ENCODE results near the gene APCDD1.
"Not testable (repeated sequence)": the region's sequence is repeated elsewhere in the genome, so short reads cannot be mapped to it uniquely, and the experiment has no call there.

APCDD1 gene

GRCh38 chr18:10463741-10464140, 9.3 kb downstream of the APCDD1 start:
- no peak for DNase-seq

GRCh38 chr18:10464161-10464648, 9.8 kb downstream of the APCDD1 start:
- not testable (repeated sequence) for DNase-seq

- no peak for DNase-seq
Observed at GRCh38 chr18:10465174-10465939, 10.9 kb downstream of the APCDD1 start.

DNA sequence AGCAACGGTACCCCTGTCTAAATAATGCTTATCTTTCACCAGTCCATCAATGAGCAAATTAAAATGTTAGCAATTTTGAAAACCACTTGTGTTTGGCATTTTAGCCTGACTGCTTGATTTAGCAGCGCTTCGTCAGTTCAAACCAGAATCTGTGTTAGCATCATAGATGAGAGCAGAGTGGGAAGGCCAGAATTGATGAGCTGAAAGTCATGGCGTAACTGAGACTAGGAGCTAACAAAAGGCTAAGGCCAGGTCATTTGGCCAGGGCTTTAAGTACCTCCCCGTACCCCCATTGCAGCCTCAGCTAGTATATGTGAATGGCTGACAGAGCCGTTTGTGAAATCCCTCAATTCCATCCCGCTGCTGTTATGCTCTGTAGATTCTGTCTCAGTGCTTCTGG, 16.0 kb downstream of the APCDD1 start:
- DNase-seq = no peak

GRCh38 chr18:10471574-10471973, 17.1 kb downstream of the APCDD1 start:
- DNase-seq = no peak

- DNase-seq = no peak
Observed at GRCh38 chr18:10473132-10473531, 18.7 kb downstream of the APCDD1 start.

DNA sequence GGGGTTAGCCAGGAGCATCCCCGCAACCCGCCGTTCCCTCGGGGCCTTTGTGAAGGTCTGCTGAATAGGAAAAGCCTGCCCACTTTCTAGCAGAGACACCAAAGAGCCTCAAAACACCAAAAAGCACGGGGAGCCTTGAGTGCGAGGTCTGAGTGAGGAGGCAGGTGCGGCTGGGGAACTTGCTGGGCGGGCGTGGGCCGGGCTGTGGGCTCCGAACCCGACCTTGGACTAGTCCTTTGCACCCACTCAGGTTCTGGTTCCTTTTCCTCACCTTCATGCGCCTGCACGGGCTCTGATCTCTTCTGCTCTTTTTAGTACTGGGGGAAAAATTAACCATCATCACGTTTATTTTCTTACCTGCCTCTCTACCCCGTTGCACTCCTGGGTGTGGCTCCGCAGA, 19.9 kb downstream of the APCDD1 start:
- DNase-seq = no peak

- DNase-seq = no peak
Observed at GRCh38 chr18:10475276-10475653, 20.8 kb downstream of the APCDD1 start.

GRCh38 chr18:10475654-10476291, 21.3 kb downstream of the APCDD1 start:
- no peak for DNase-seq

- DNase-seq = no peak
Observed at GRCh38 chr18:10476338-10476791, 21.9 kb downstream of the APCDD1 start.

DNA sequence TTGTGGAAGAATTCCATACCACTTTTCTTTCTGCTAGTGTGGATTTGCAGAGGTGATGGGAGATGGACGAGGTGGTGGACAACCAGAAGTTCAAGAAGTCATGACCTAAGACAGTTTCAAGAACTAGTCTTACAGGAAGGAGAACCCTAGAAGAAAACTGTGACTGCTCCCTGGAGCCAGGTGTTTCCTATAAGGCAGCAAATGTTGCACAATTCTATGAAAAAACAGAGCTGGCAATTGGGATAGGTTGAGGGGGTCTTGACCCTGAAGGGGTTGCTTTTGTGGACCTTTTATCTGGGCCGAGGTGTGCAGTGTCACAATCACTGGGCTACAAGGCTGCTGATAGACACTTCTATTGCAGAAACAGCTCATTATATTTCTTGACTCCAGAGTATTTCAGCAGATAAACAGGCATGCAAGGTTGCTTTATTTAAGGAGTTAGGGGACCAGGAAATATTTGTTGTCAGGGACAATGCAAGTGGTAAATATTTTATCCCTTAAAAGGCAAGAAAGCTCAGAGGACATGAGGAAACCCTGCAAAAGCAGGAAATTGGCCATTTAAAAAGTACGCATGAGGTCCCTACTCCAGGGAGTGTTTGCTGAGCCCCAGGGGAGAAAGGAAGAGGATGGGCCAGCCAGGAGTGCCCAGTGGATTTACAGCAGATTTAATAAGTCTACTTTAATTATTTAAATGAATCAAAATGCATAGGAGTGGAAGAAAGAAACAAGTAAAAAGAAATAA, 22.9 kb downstream of the APCDD1 start:
- no peak for DNase-seq

GRCh38 chr18:10477863-10478260, 23.4 kb downstream of the APCDD1 start:
- no peak for DNase-seq

- DNase-seq = no peak
Observed at GRCh38 chr18:10481831-10482230, 27.4 kb downstream of the APCDD1 start.

- no peak for DNase-seq
Observed at GRCh38 chr18:10482363-10482984, 28.0 kb downstream of the APCDD1 start.

DNA sequence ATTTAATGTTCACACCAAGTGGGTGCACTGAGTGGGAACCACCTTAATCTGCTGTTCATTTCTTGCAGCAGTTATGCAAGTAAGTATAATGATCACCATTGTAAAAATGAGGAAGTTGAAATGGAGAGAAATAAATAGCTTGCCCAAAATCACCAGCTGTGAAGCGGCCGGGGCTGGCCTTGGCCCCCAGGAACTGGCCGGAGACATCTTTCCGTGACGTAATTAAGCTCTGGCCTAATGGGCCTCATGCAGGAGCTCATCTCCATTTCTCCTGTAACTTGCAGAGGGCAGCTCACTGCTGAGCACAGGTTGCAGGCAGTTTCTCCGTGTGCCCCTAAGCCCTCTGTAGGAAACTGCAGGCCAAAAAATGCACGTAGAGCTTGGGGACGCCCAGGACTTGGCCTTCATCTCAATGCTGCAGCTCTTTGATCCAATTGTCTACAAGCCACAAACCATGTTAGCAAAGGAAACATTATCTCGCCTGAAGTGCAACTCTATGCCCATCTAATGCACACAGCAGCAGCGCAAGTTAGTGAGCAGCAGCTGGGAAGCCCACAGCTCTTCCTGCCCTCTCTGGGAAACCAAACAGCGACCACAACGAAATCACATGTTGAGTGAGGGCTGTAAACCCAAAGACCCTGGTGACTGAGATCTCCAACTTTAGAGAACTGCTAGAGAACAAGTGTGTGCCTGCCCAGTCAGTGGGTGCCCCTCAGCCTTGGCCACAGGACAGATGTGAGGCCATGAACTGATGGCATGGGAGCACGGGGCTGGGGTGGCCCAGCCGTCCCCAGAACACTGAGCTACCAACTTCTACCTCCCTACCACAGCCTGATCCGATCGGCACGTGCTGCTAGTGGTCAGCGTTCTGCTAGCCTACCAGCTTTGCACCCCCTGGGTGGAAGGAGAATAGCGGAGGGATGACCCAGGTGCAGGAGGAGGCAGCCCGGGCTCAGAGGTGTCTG, 28.8 kb downstream of the APCDD1 start:
- DNase-seq = no peak

- no peak for DNase-seq
Observed at GRCh38 chr18:10485475-10485874, 31.0 kb downstream of the APCDD1 start.

DNA sequence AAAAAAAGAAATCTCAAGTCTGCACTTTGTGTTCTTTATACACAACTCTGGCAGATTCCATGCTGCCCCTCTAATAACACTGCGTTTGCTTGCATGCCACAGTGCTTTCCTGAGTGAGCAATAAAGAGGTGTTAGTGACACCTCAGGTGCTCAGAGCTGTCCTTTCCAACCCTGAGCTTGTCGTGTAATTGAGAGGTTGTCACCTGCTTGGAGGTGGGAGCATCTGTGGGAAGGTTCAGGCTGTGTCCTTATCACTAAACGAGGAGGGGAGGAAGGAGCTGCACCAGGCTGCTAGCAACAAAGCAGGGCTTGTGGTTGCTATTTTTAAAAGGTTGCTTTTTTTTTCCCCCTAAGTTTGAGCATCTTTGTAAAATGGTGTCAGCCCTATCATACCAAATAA, 31.9 kb downstream of the APCDD1 start:
- DNase-seq = no peak

DNA sequence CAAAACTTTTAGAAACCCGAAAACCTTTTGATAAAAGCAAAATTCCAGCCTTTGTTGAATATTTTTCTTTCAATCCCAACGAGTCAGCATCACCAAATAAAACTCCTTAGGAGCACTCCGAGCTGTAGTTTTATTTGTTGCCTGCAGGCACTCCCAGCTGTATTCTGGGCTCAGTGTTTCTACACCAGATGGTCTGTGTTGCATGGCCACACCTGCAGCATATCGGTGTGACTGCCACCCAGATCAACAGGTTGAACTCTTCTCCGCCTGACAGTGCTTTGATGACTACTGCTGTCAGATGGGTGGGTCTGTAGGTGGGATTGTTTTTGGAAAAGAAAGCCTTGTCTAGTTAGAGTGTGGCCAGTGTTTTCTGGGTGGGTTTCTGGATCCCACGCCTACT, 32.7 kb downstream of the APCDD1 start:
- DNase-seq = no peak

GRCh38 chr18:10488017-10488416, 33.6 kb downstream of the APCDD1 start:
- no peak for DNase-seq

DNA sequence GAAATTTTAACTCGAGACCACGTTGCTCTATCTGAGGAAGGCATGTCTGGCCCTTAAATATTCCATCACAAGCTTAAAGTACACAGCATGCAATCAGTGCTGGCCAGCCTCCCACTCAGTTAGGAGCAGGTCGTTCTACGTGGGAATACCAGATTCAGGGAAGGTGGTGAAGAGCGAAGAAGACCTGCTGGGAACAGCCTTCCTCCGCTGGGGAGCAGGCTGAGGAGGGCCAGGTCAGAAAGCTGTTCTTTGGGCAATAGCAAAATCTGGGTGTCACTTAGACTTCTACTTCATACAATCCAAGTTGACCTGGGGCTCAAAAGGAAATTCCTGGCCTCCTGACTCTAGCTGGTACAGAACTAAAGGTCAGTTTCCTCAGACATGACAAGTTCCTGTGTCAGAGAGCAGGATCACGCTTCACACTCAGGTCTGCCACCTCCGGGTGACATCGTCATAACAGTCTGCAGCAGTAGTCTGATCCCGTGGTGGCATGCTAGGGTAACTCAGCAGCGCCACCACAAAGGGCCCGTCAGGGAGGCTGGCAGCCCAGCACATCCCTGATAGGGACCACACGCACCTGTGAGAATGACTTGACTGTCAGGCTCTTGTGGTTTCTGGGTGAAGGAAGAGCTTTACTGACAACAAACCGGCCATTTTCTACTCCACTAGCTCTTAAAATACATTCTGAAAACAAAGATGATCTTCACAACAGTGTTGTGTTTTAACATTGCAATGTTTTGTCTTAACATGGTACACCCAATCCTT, 36.1 kb downstream of the APCDD1 start:
- peak; percentile 9 for DNase-seq

GRCh38 chr18:10495936-10496335, 41.5 kb downstream of the APCDD1 start:
- no peak for DNase-seq
